NCI-H1436 (cell line): ENCODE results near the gene MS4A10.

Source experiments
- DNase-seq: peaks from one replicate; lab custom pipeline; 2025; lab: John Stamatoyannopoulos, UW

The MS4A10 gene

GRCh38 chr11:60766547-60766946 lies 18.6 kb upstream of the MS4A10 start:
- DNase-seq: no peak

GRCh38 chr11:60767388-60767811 lies 17.7 kb upstream of the MS4A10 start:
- DNase-seq: no peak

GRCh38 chr11:60768202-60768601 lies 16.9 kb upstream of the MS4A10 start:
- DNase-seq: no peak

DNA sequence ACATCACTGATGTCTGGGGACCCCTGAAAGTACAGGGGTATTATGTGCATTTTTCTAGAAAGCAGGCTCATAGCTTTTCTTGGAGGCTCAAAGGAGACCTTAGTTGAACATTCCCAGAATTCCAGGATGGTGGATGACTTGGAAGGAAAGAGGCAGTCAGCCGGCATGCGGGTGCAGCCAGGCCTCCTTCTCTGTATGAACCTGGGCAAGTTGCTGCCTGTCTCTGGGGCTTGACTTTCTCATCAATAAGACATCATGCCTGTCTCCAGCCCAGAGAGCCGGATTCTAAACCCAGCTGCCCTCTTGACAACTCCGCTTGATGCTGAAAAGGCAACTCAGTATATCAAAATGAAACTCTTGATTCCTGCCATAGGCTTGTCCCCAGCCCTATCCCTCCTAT lies 15.9 kb upstream of the MS4A10 start:
- DNase-seq: no peak

GRCh38 chr11:60769811-60770210 lies 15.3 kb upstream of the MS4A10 start:
- no peak for DNase-seq

DNA sequence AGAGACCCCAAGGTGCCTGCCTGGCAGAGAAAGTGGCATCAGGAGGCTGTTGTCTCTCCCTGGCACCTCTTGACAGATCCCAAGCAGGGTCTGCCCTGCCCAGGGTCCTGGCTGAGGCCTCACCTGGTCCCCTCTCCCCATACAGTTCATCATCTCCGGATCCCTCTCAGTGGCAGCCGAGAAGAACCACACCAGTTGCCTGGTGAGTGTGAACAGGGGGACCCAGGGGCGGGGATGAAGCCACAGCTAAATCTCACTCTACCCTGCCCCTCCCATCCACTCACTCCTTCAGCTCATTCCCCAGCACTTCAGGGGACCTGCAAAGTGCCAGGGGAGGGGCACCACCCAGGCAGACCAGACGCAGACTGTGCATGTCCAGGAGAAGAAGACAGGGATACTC lies 14.0 kb upstream of the MS4A10 start:
- DNase-seq: no peak

- DNase-seq: no peak
Observed at GRCh38 chr11:60771879-60772525, 13.1 kb upstream of the MS4A10 start.

DNA sequence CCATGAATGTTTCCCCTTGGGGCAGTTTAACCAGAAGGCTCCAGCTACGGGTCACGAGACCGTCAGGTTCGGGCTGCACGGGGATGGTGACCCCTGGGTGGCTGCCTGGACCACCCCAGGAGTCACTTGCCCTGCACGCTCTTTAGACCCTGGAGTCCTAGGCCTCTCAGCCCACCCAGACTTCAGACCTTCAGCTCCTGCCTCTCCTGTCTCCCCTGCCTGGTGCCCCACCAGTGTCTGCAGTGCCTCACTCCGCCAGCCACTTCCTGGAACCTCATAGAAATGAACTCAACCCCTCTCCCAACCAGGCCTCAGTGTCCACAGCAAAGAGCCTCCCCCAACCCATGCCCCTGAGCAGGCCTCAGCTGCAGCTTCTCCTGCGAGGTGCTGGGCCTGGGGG lies 12.5 kb upstream of the MS4A10 start:
- no peak for DNase-seq

DNA sequence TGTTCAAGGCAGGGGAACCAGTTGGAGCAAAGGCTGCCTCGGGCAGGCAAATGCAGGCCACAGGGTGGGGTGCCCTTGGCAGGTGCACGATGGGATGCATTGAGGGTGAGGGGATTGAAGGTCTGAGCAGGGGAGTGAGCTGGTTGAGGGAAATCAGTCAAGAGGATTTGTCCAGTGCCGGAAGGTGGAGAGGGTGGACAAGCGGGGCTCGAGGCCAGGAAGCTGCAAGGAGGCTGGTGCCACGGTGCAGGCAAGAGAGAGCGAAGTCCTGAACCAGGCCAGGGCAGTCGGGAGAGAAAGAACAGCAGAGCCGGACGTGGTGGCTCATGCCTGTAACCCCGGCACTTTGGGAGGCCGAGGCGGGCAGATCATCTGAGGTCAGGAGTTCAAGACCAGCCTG lies 10.4 kb upstream of the MS4A10 start:
- DNase-seq: no peak

DNA sequence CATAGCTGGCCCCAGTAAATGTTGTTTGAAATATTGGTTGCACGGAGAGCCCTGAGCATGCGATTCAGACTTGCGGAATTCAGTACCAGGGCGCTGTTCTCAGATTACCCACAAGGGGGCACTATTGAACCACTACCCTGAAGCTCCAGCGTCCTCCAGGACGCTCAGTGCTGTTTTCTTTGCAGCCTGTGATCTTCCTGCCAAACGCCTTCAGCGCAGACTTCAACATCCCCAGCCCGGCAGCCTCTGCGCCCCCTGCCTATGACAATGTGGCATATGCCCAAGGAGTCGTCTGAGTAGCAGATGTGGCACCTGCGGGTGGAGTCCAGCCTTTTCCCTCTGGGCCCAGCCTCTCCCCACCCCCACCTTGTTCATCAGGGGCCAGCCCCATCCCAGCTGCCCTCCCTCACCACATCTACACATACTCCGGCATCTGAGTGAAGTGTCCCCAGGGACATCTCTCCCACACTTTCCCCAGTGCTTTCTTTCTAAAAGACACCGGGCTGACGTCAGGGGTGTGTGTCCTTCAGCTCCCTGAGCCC lies 9.6 kb upstream of the MS4A10 start:
- DNase-seq: peak; percentile 88

DNA sequence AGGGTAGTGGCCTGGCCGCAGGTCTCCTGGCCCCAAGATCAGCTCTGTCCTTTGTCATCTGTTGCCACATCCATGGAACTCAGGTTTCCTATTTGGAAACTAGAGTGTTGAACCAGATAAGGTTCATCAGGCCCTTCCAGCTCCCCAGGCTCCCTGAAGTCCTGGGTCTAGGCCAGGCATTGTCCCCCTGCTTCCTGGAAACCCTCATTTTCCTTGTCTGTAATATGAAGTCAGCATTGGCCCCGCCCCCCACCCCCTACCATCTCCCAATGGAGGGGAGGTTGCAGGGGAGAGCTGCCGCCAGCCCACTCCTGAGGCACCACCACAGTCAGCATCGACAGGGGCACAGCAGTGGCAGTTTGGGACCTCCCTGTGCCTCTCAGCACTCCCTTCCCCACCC lies 9.0 kb upstream of the MS4A10 start:
- no peak for DNase-seq

- DNase-seq: no peak
Observed at GRCh38 chr11:60777106-60777505, 8.0 kb upstream of the MS4A10 start.

DNA sequence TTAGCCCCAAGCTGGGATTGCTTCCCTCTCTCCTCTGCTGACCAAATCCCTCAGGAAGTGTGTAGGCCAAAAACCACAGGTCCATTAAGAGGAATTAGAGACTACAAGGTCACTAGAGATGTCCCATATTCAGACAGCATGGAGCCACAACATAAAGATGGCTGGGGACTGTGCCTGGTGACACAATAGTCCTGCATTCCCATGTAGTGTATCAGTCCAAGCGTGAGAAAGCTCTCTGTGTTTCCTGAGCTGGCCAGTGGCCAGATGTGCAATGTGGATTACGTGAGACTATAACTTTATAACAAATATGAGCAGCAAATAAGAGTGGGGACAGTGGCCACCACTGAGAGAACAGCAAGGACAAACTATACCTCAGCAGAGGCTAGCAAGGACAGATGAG lies 7.6 kb upstream of the MS4A10 start:
- DNase-seq: no peak

DNA sequence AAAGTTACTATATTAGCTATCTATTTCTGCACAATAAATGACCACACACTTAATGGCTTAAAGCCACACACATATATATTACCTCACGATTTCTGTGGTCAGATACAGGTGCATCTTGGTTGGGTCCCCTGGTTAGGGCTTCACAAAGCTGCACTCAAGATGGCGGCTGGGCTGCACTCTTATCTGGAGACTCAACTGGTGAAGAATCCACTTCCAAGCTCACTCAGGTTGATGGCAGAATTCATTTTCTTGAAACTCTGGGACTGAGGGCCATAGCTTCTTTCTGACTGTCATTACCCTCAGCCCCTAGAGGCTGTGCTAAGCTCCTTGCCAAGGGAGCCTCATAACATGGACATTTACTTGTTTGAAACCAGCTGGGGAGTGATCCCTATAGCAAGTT lies 5.1 kb upstream of the MS4A10 start:
- DNase-seq: no peak

- no peak for DNase-seq
Observed at GRCh38 chr11:60780774-60781173, 4.4 kb upstream of the MS4A10 start.

- no peak for DNase-seq
Observed at GRCh38 chr11:60781286-60781980, 3.7 kb upstream of the MS4A10 start.

DNA sequence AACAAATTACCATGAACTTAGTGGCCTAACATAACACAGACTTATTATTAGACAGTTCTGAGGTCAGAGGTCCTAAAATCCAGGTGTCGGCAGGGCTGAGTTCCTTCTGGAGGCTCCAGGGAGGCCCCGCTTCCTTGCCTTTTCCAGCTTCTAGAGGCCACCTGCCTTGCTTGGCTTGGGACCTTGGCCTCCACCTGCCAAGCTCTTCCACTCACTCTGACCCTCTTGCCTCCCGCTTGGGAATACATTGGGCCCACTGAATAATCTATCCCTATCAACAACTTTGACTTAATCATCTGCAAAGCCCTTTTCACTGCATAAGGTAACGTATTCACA lies 3.2 kb upstream of the MS4A10 start:
- DNase-seq: no peak

GRCh38 chr11:60782393-60783140 lies 2.6 kb upstream of the MS4A10 start:
- no peak for DNase-seq

- no peak for DNase-seq
Observed at GRCh38 chr11:60783141-60783484, 2.0 kb upstream of the MS4A10 start.

- DNase-seq: no peak
Observed at GRCh38 chr11:60783911-60784310, 1.2 kb upstream of the MS4A10 start.

DNA sequence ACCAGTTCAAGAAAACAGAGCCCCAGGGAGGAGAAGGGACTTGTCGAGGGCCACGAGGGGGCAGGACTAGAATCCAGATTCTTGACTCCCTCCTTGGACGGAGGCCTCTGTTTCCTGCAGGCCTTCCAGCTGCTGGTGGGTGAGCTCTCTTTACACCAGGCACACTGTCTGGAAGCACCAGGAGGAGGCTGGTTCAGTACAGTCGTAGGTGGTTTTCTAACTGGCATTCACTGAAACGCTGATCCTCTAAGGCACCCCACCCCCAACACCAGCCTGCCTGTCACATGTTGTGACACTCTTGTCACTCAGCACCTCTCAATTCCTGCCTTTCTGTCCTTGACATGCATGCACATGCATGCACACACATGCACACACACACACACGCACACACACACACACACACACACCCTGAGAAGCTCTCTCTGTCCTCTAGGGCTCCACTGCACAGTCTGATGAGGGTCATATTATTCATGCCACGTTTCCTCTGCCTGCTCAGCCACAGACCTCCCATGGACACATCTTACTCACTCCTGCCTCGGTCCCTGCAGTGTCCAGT lies 751 bp downstream of the MS4A10 start:
- DNase-seq: no peak

- DNase-seq: no peak
Observed at GRCh38 chr11:60786811-60787567, 1.9 kb downstream of the MS4A10 start.
